Smooth muscle cell (in vitro differentiated cells): ENCODE results near the gene RHBDD3. TPM values are rescaled to one million over a fixed set of nuclear protein-coding genes. Genes with fewer than 3 reads are reported as not detected.
"Not testable (repeated sequence)": the region's sequence is repeated elsewhere in the genome, so short reads cannot be mapped to it uniquely, and the experiment has no call there.

Source experiments
- DNase-seq: peaks from one replicate; lab custom pipeline; 2025; ENCODE audit not compliant: unreplicated experiment; lab: John Stamatoyannopoulos, UW
- H2AFZ ChIP-seq: fragments of 200-600 bp; sonication (generic); 2 replicates; pipeline ENCODE4 v1.6.0; 2016; ENCODE audit warnings: antibody characterized with exemption, low read depth, mild to moderate bottlenecking
- H3F3A ChIP-seq: fragments of 200-600 bp; sonication (generic); 2 replicates; pipeline ENCODE4 v1.6.0; 2017; ENCODE audit warnings: antibody characterized with exemption, low read depth
- H3K27ac ChIP-seq: fragments of 200-600 bp; sonication (generic); 2 replicates; pipeline ENCODE4 v1.5.1; 2016; ENCODE audit warnings: low read depth, mild to moderate bottlenecking
- H3K27me3 ChIP-seq: fragments of 200-600 bp; sonication (generic); 2 replicates; pipeline ENCODE4 v1.6.1; 2016; ENCODE audit warnings: low read depth, mild to moderate bottlenecking
- H3K36me3 ChIP-seq: fragments of 200-600 bp; sonication (generic); 2 replicates; pipeline ENCODE4 v1.5.1; 2016; ENCODE audit warnings: low read depth
- H3K4me1 ChIP-seq: fragments of 200-600 bp; sonication (generic); 2 replicates; pipeline ENCODE4 v1.5.1; 2016; ENCODE audit warnings: low read depth
- H3K4me2 ChIP-seq: fragments of 200-600 bp; sonication (generic); 2 replicates; pipeline ENCODE4 v1.6.0; 2016; ENCODE audit warnings: mild to moderate bottlenecking
- H3K4me3 ChIP-seq: fragments of 200-600 bp; sonication (generic); 2 replicates; pipeline ENCODE4 v1.5.1; 2016; ENCODE audit warnings: mild to moderate bottlenecking
- H3K79me2 ChIP-seq: fragments of 200-600 bp; sonication (generic); 2 replicates; pipeline ENCODE4 v1.6.0; 2016; ENCODE audit warnings: low read depth, mild to moderate bottlenecking
- H3K9ac ChIP-seq: fragments of 200-600 bp; sonication (generic); 2 replicates; pipeline ENCODE4 v1.6.0; 2016; ENCODE audit warnings: low read depth
- H3K9me3 ChIP-seq: fragments of 200-600 bp; sonication (generic); replicated peaks from 2 replicates; pipeline ENCODE4 v1.5.1; 2016; ENCODE audit warnings: low read depth
- H4K20me1 ChIP-seq: fragments of 200-600 bp; sonication (generic); 2 replicates; pipeline ENCODE4 v1.6.0; 2016; ENCODE audit warnings: low read depth
- CTCF ChIP-seq: fragments of 200-600 bp; sonication (generic); IDR thresholded peaks from 2 replicates; pipeline ENCODE4 v1.5.1; 2017; ENCODE audit warnings: borderline replicate concordance, mild to moderate bottlenecking, antibody characterized with exemption; ENCODE audit not compliant: insufficient read depth, poor library complexity, severe bottlenecking
- WGBS: methylation state at CpG from one replicate; pipeline ENCODE4 v1.1.7; 2016; ENCODE audit warnings: low lambda C conversion rate; 5-methylcytosine and 5-hydroxymethylcytosine counted together
- polyA plus RNA-seq: library from polyadenylated mRNA; unstranded; fragments of >200 nt; fragmentation: Nextera tagmentation; extraction: Ambion mirVana; gene quantifications from 2 replicates; pipeline ENCODE4 v1.2.1, GENCODE V29; 2016
- total RNA-seq: library from RNA; depleted of rRNA; stranded (reverse); fragments of >200 nt; gene quantifications from 2 replicates; pipeline ENCODE4 v1.2.3, GENCODE V29; 2014

Gene RHBDD3
- total and polyA plus RNA-seq, 2 experiments from 2014 or later, result 16.5 to 39.1 TPM

- no peak overlapping the region for H2AFZ ChIP-seq
- H3K79me2 ChIP-seq, result no peaks in the 10 kb centered on the region
- no peak overlapping the region for H3K4me2 ChIP-seq
- no peak overlapping the region for H3K4me3 ChIP-seq
- WGBS, result 98% methylated on average over 7 of the region's 7 CpGs
- TF ChIP-seq CTCF, result no peak
- no peak overlapping the region for H3K27ac ChIP-seq
- H3K36me3 ChIP-seq, result no peaks in the 10 kb centered on the region
- no peaks in the 10 kb centered on the region for H3K9me3 ChIP-seq
- H3K27me3 ChIP-seq, result no peaks in the 10 kb centered on the region
- no peak for DNase-seq
- no peaks in the 10 kb centered on the region for H3F3A ChIP-seq
- no peaks in the 10 kb centered on the region for H3K4me1 ChIP-seq
- no peak overlapping the region for H3K9ac ChIP-seq
- no peaks in the 10 kb centered on the region for H4K20me1 ChIP-seq
These were observed 42.8 kb downstream of the RHBDD3 start for GRCh38 chr22:29224859-29225410.

- Histone ChIP-seq H2AFZ (no peak overlapping the region), H3K4me1 (no peaks in the 10 kb centered on the region), H3K36me3 (no peaks in the 10 kb centered on the region), H3K27me3 (no peaks in the 10 kb centered on the region), H3K4me2 (no peak overlapping the region), H3K27ac (no peak overlapping the region), H3F3A (no peaks in the 10 kb centered on the region), H3K4me3 (no peak overlapping the region), H4K20me1 (no peaks in the 10 kb centered on the region), H3K9ac (no peak overlapping the region), H3K9me3 (no peaks in the 10 kb centered on the region), H3K79me2 (no peaks in the 10 kb centered on the region)
- WGBS, result 82% methylated on average over 19 of the region's 19 CpGs
- TF ChIP-seq CTCF, result no peak
- no peak for DNase-seq
These were observed 43.5 kb downstream of the RHBDD3 start for GRCh38 chr22:29224121-29224858.

GRCh38 chr22:29219881-29220670 is 47.7 kb downstream of the RHBDD3 start:
- Histone ChIP-seq H3K4me2 (no peak overlapping the region), H3F3A (no peaks in the 10 kb centered on the region), H3K4me1 (no peaks in the 10 kb centered on the region), H3K9me3 (no peaks in the 10 kb centered on the region), H2AFZ (no peak overlapping the region), H4K20me1 (no peaks in the 10 kb centered on the region), H3K27me3 (no peaks in the 10 kb centered on the region), H3K9ac (no peak overlapping the region), H3K79me2 (no peaks in the 10 kb centered on the region), H3K27ac (no peak overlapping the region), H3K4me3 (no peak overlapping the region), H3K36me3 (no peaks in the 10 kb centered on the region)
- 81% methylated on average over 14 of the region's 14 CpGs for WGBS
- no peak for TF ChIP-seq CTCF
- DNase-seq, result no peak

- H3K4me2 ChIP-seq, H3K4me3 ChIP-seq, H3K27ac ChIP-seq, H3K4me1 ChIP-seq, H3K79me2 ChIP-seq, DNase-seq, H3F3A ChIP-seq, H4K20me1 ChIP-seq, H3K36me3 ChIP-seq, H3K27me3 ChIP-seq, H2AFZ ChIP-seq, H3K9me3 ChIP-seq, H3K9ac ChIP-seq: not testable (repeated sequence)
- WGBS, result 94% methylated on average over 2 of the region's 2 CpGs
These were observed 48.4 kb downstream of the RHBDD3 start for GRCh38 chr22:29219409-29219782.
